ENCODE data around the gene YJEFN3. TPM values are rescaled to one million over a fixed set of nuclear protein-coding genes. Genes with fewer than 3 reads are reported as not detected.
A peak's percentile ranks its signal among the peaks of the same experiment; 100 is the strongest.

Gene YJEFN3
- total RNA-seq, 1 donor from 2014 or later = 2.6 TPM

DNA sequence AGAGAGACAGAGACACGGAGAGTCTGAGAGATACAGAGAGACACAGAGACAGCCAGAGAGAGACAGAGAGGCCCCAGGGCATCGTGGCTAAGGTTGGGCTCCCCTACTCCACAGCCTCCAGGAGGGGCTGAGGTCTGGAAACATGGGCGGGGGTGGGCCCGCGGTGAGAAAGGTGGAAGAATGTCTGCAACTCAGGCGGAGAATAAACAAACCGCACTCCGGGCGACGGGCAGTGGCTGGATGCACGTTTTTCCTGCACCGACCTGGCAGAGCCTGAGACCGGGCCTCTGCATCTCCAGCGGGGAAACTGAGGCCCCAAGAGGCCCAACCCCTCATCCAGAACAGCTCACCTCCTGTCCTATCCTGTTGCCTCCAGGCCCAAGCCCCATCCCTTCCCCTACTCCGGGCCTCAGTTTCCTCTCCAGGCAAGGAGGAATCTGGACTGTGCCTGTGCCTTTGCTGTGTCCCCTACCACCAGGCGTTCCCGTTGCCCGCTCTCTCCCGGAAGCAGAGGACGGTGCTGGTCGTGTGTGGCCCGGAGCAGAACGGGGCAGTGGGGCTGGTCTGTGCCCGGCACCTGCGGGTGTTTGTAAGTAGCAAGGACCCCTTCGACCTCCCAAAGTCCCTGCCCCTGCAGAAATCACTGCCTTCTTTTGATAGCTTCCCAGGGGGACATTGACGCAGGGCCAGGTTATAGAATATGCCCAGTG, 6.0 kb downstream of the YJEFN3 start:
- Histone ChIP-seq H3F3A (ENCODE audit: low read depth) (peaks cover 23% of the 10 kb centered on the region), H3K9ac (no peak overlapping the region), H2AFZ (replicated peaks) (no peak overlapping the region), H3K79me2 (ENCODE audit: low read depth) (no peaks in the 10 kb centered on the region), H3K4me1 (no peaks in the 10 kb centered on the region), H3K4me3 (no peak overlapping the region), H3K27me3 (peaks cover 25% of the 10 kb centered on the region), H3K9me3 (ENCODE audit: low read depth) (no peaks in the 10 kb centered on the region), H4K20me1 (ENCODE audit: low read depth) (peaks cover 28% of the 10 kb centered on the region), H3K4me2 (no peak overlapping the region), H3K27ac (no peak overlapping the region), H3K36me3 (no peaks in the 10 kb centered on the region)
- Mint-ChIP-seq H3K4me3 (no peak overlapping the region), H3K9me3 (no peaks in the 10 kb centered on the region), H3K36me3 (peaks cover 5% of the 10 kb centered on the region), H3K27me3 (ENCODE audit: insufficient read depth, low read depth) (peaks cover 18% of the 10 kb centered on the region), H3K4me1 (peaks cover 21% of the 10 kb centered on the region), H3K27ac (no peak overlapping the region)
- no peak for DNase-seq (ENCODE audit: low spot score)
- TF ChIP-seq EZH2 (IDR thresholded peaks at IDR 0.05) = no peak

- no peaks in the 10 kb centered on the region for H3K9me3 Mint-ChIP-seq
- peaks cover 18% of the 10 kb centered on the region for H3K4me1 Mint-ChIP-seq
- peaks cover 5% of the 10 kb centered on the region for H3K36me3 Mint-ChIP-seq
- Histone ChIP-seq H4K20me1 (ENCODE audit: low read depth) (peaks cover 24% of the 10 kb centered on the region), H3F3A (ENCODE audit: low read depth) (peaks cover 23% of the 10 kb centered on the region), H3K79me2 (ENCODE audit: low read depth) (no peaks in the 10 kb centered on the region), H3K27ac (no peak overlapping the region), H3K9ac (no peak overlapping the region), H3K27me3 (peaks cover 33% of the 10 kb centered on the region), H3K4me3 (no peak overlapping the region), H3K4me2 (no peak overlapping the region), H2AFZ (replicated peaks) (no peak overlapping the region), H3K36me3 (no peaks in the 10 kb centered on the region), H3K9me3 (ENCODE audit: low read depth) (no peaks in the 10 kb centered on the region), H3K4me1 (no peaks in the 10 kb centered on the region)
- peak overlapping the region; percentile 64 for H3K4me3 Mint-ChIP-seq
- TF ChIP-seq EZH2phosphoT487 (IDR thresholded peaks at IDR 0.05) (no peak), EZH2 (IDR thresholded peaks at IDR 0.05) (no peak), CTCF (IDR thresholded peaks at IDR 0.05) (no peak)
- H3K27me3 Mint-ChIP-seq (ENCODE audit: insufficient read depth, low read depth) = peaks cover 18% of the 10 kb centered on the region
- no peak for DNase-seq (ENCODE audit: low spot score)
- no peak overlapping the region for H3K27ac Mint-ChIP-seq
These were observed 6.8 kb downstream of the YJEFN3 start for GRCh38 chr19:19535311-19536191.

GRCh38 chr19:19537075-19538048, 8.7 kb downstream of the YJEFN3 start:
- Mint-ChIP-seq H3K27me3 (ENCODE audit: insufficient read depth, low read depth) (peaks cover 13% of the 10 kb centered on the region), H3K4me1 (peaks cover 12% of the 10 kb centered on the region), H3K36me3 (peaks cover 2% of the 10 kb centered on the region), H3K27ac (peak overlapping the region; percentile 57), H3K4me3 (peak overlapping the region; percentile 72), H3K9me3 (no peaks in the 10 kb centered on the region)
- H3K9me3 ChIP-seq (ENCODE audit: low read depth) = no peaks in the 10 kb centered on the region
- H4K20me1 ChIP-seq (ENCODE audit: low read depth) = peaks cover 15% of the 10 kb centered on the region
- H3K27ac ChIP-seq = no peak overlapping the region
- TF ChIP-seq EZH2 (IDR thresholded peaks at IDR 0.05) (no peak), EZH2phosphoT487 (IDR thresholded peaks at IDR 0.05) (no peak), CTCF (IDR thresholded peaks at IDR 0.05) (no peak)
- no peak overlapping the region for H2AFZ ChIP-seq (replicated peaks)
- no peak for DNase-seq (ENCODE audit: low spot score)
- peaks cover 48% of the 10 kb centered on the region for H3K27me3 ChIP-seq
- peaks cover 13% of the 10 kb centered on the region for H3F3A ChIP-seq (ENCODE audit: low read depth)
- no peaks in the 10 kb centered on the region for H3K79me2 ChIP-seq (ENCODE audit: low read depth)
- H3K36me3 ChIP-seq = no peaks in the 10 kb centered on the region
- H3K4me2 ChIP-seq = peak overlapping the region; percentile 79
- H3K9ac ChIP-seq = no peak overlapping the region
- peak overlapping the region; percentile 56 for H3K4me3 ChIP-seq
- no peaks in the 10 kb centered on the region for H3K4me1 ChIP-seq
